A204.1 (cell line): ENCODE measurements around the gene VAT1.

Experiments
- FAIRE-seq: peaks from 2 replicates; lab custom pipeline; 2012; peaks lifted over from hg19 to GRCh38; lab: Jason Lieb, UNC

VAT1 gene

GRCh38 chr17:42971589-42971988 is 50.6 kb downstream of the VAT1 start:
- no peak for FAIRE-seq

GRCh38 chr17:42969001-42969581 is 53.1 kb downstream of the VAT1 start:
- FAIRE-seq: no peak

GRCh38 chr17:42967925-42968324 is 54.3 kb downstream of the VAT1 start:
- FAIRE-seq: no peak
